Smooth muscle cell of the brain vasculature (primary cell): ENCODE measurements around the gene GRIK2.

Experiments used
- DNase-seq: peaks from one replicate; pipeline ENCODE4 v3.0.0-alpha.2; 2012; ENCODE audit warnings: low read depth, low spot score

GRIK2 gene

GRCh38 chr6:101454106-101454676 lies 60.7 kb downstream of the GRIK2 start:
- no peak for DNase-seq

DNA sequence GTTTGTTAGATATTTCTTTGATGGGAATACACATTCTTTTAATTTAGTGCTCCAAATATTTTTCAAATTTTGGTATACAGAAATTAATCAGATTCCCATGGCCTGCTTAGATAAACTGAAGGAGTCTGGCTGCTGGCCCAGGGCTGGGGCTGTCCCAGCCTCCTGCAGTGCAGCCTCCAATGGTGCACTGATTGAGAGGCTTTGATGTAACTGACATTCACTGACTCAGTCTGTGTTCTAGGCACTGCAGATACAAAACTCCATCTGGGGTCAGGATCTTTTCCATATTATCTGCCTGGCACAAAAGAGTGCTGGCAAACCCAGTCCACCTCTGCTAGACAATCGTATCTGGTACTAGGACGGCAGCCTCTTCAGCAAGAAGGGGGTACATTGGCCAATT lies 64.8 kb downstream of the GRIK2 start:
- no peak for DNase-seq

DNA sequence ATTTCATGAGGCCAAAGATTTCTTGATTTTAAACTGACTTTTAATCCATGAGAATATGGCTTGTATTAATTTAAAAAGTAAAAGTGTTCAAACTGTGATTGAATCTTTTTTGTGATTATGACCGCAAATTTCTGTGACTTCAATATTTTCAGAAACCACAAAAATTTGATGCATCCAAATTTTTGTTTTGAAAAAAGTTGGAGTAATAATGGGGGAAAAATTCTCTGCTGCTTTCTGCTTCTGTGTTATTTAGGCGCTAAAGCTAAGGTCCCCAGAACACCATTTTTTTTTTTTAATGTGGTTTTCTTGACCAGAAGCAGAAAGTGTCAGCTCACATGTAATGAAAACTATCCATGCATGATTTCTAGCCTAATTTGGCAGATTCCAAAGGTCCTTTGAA lies 65.3 kb downstream of the GRIK2 start:
- DNase-seq = no peak

DNA sequence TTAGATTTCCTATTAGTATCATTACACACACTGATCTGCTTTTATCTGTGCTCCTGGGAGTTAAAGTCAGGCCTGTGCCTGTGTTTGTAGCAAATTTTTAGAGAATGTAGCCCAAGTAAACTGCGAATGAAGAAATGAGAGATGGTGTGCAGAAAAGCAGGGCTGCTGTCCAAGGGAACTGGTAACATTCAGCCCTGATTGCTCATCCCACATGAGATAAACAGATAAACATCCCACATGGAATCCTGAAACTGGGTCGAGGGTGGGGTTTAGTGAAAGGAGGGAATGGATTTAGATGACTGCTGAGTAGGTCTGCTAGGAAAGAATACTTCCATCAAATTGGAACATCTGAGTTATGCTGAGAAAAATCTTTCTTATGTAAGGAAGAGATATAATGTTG lies 69.1 kb downstream of the GRIK2 start:
- no peak for DNase-seq

DNA sequence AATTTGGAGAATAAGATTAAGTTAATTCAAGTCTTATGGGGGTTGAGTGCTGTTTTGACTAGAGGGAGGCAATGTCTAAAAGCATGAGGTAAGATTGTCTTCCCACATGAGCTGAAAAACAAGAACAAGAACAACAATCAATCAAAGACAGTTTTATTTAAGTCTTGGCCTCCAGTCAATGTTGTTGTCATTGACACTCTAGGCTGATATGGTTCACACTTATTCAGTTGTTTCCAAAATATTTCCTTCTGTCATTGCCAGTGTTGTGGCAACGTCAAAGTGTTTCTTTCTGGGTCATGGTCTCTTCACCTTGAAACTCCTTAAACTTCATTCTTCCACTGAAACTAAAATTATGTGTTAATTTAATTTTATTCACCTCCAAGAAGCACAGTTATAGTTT lies 72.4 kb downstream of the GRIK2 start:
- no peak for DNase-seq

GRCh38 chr6:101477436-101477835 lies 83.9 kb downstream of the GRIK2 start:
- DNase-seq = no peak

DNA sequence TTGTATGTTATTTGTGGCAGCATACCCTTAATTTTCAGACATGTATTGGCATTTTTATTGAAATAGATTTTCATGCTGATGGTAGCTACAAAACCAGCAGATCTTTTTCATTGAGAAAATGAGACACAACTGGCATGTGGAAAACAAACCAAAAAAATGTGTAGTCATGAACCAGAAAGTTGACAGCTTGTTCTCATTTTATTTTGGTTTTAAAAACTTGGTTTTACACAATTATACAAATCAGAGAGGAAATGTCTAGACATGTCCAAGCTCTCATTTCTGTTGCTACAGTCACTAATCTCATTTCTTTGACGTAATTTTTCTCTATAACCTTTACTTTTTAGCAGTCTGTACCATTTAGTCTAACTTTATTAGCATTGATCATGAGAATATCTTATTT lies 85.4 kb downstream of the GRIK2 start:
- DNase-seq = no peak

GRCh38 chr6:101482606-101483005 lies 89.1 kb downstream of the GRIK2 start:
- no peak for DNase-seq

DNA sequence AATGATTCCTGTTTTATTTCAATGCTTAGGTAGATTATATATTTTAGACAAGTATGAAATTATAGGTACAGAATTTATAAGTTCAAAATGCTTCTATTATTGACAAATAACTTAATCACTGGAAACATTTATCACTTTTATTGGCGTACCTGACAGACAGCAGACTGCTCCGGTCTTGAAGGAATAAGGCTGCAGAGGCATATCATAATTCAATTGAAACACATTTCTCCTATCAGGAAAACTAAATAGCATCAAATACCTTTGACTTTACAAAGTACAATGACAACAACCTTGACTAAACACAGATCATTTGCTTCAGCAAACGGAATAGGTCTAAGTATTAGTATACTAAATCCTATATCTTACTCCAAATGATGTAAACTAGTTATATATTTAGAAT lies 91.3 kb downstream of the GRIK2 start:
- no peak for DNase-seq

- DNase-seq = no peak
Measured at GRCh38 chr6:101486124-101486523, 92.6 kb downstream of the GRIK2 start.

- DNase-seq = no peak
Measured at GRCh38 chr6:101486726-101487125, 93.2 kb downstream of the GRIK2 start.

- DNase-seq = no peak
Measured at GRCh38 chr6:101489456-101489855, 95.9 kb downstream of the GRIK2 start.

- no peak for DNase-seq
Measured at GRCh38 chr6:101490857-101491256, 97.3 kb downstream of the GRIK2 start.

- DNase-seq = no peak
Measured at GRCh38 chr6:101502818-101503217, 109.3 kb downstream of the GRIK2 start.

DNA sequence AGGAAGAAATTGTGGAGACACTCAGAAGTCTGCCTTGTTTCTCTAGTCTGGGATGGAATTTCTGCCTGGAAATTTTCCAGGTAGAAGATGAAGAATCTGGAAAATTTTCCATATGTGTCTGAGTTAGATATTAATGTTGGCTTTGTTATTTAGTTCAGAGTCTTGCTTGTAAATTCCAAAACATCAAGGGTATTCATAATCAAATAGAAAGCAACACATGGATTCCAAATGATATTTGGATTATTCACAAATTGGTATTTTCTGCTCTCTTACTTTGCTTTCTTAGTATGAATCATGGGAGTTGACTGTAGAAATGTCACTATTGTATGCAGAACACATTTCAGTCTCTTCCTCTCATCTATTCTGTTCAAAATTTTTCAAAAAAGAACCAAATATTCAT lies 116.0 kb downstream of the GRIK2 start:
- no peak for DNase-seq

GRCh38 chr6:101513181-101513580 lies 119.7 kb downstream of the GRIK2 start:
- no peak for DNase-seq

DNA sequence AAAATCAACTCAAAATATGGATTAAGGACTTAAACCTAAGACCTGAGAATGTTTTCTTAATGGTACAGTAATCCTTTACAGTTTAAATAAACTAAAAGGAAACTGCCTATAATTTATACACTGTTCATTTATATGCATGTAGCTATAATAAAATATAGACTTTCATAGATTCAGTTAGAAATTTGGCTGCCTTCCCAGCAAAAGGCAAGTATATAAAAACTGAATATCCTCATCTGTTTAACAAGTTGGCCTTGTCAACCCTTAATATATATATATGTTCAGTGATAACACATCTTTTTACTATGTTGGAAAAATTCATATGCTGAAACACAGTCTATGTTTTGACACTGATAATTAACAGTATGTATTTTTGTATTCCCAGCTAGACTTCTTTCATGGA lies 123.1 kb downstream of the GRIK2 start:
- no peak for DNase-seq

- no peak for DNase-seq
Measured at GRCh38 chr6:101517632-101518031, 124.1 kb downstream of the GRIK2 start.

DNA sequence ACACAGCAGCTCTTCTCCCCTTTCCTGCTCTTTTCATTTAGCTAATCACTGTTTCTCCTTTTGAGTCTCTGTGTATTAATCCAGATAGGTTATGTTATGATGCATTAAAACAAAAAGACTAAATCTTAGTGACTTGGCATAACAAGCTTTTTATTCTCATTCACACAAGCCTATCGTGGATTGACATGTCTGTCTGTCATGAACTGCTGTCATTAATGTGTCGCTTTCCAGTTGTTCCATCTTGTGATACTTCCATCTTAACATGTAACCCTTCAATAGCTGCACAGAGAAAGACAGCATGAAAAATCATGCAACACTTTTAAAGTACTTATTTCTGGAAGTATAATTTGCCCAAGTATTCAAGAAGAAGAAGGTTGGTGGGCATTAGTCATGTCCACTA lies 128.7 kb downstream of the GRIK2 start:
- no peak for DNase-seq

- DNase-seq = no peak
Measured at GRCh38 chr6:101527467-101527866, 134.0 kb downstream of the GRIK2 start.

DNA sequence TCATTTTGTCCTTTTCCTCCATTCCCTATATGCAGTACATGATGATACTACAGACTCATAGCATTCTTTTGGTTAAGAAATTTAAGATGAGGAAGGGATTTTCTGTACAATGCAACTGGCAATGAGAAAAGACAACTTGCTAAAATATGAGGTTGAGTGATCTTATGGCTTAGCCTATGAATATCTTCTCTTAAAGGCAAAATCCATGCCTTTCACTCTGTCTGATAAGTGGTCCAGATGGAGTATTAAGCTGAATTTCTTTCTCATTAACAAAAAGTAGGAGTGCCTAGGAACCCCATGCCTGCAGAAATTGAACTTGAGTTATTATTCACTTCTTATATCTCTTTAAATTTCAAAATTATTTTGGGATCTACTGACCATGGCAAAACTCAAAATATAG lies 135.3 kb downstream of the GRIK2 start:
- no peak for DNase-seq

GRCh38 chr6:101531538-101531937 lies 138.0 kb downstream of the GRIK2 start:
- DNase-seq = no peak

DNA sequence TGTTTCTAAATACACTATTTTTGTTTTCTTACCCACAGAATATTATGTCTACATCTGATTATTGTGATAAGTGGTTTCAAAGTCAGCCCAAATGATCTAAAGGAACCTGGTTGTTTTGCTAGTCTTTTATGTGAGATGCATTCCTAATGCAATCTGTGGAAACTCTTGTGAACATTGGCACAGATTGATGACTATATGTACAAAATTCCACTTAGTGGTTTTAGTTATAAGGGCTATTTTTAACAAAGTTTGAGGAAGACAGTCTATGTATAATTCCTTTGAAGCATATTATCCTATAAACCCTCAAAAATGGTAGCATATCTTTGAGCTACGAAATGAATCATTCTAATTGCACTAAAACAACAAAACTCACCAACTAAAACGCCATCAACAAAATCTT lies 140.9 kb downstream of the GRIK2 start:
- DNase-seq = no peak

DNA sequence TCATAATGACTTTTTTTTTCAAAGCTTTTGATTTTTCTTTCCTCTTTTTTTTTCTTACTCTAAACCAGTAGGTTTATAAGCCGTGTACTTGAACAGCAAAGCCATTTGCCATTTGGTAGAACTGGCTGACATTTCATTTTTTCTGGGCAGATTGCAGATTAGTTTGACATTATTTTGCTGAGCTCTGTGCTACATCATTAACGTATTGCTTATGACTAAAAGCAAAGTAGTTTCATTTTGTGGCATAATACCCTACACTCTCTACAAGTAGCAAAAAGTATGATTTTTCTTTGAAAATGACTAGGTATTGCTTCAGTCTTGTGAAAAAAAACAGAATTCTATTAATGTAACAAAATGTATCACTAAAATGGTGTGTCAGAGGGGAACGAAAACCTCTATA lies 141.3 kb downstream of the GRIK2 start:
- DNase-seq = no peak
